Adrenal gland (tissue), 12 donors: ENCODE measurements around the gene NLRC3. TPM values are rescaled to one million over a fixed set of nuclear protein-coding genes. Genes with fewer than 3 reads are reported as not detected.

ENCODE experiments used
- DNase-seq, 7 donors: peaks; one replicate each; pipeline ENCODE4 v3.0.0-alpha.2; 2019 to 2020
- H3K27ac ChIP-seq, 5 donors: fragments of 200-600 bp; sonication (generic) in 4 of 5; 1 replicate in 3 of 5; 2 replicates in 2 of 5; pipeline versions ENCODE4 v1.5.1 to v1.8.0; 2016 to 2020; ENCODE audit warnings: mild to moderate bottlenecking in 1 of 5
- H3K27me3 ChIP-seq: fragments of 200-600 bp; 2 replicates; pipeline ENCODE4 v1.8.0; 2021
- H3K36me3 ChIP-seq, 2 donors: fragments of 200-600 bp; replicated peaks in 1 of 2; 1 replicate in 1 of 2; 2 replicates in 1 of 2; pipeline versions ENCODE4 v1.5.1 to v1.8.0; 2018 to 2022
- H3K4me1 ChIP-seq, 2 donors: fragments of 200-600 bp; replicated peaks in 1 of 2; 1 replicate in 1 of 2; 2 replicates in 1 of 2; pipeline versions ENCODE4 v1.5.1 to v1.8.0; 2018 to 2021
- H3K4me3 ChIP-seq, 4 donors: fragments of 200-600 bp; sonication (generic) in 3 of 4; one replicate each; pipeline ENCODE4 v1.5.1; 2016 to 2018
- H3K9me3 ChIP-seq, 3 donors: fragments of 200-600 bp; sonication (generic) in 1 of 3; replicated peaks in 1 of 3; 1 replicate in 2 of 3; 2 replicates in 1 of 3; pipeline versions ENCODE4 v1.5.1 to v1.8.0; 2016 to 2021
- CTCF ChIP-seq, 6 experiments: fragments of 450-650 bp in 4 of 6; fragments of 200-600 bp in 2 of 6; sonication (generic) in 1 of 6; IDR thresholded peaks; 1 replicate in 5 of 6; 2 replicates in 1 of 6; pipeline versions ENCODE4 v1.5.1 to v1.8.0; 2016 to 2021; ENCODE audit warnings: antibody characterized with exemption in 6 of 6, mild to moderate bottlenecking in 2 of 6, moderate library complexity in 1 of 6
- POLR2A ChIP-seq, 2 donors: fragments of 450-650 bp; IDR thresholded peaks; one replicate each; pipeline ENCODE4 v1.6.1; 2017; ENCODE audit warnings: antibody characterized with exemption in 2 of 2, mild to moderate bottlenecking in 2 of 2, moderate library complexity in 1 of 2
- WGBS, 4 donors: extraction: QIAGEN DNeasy Blood & Tissue Kit in 2 of 4; methylation state at CpG; one replicate each; pipeline versions ENCODE4 v1.1.5 to v1.1.7; 2013 to 2017; 5-methylcytosine and 5-hydroxymethylcytosine counted together
- intact Hi-C, 2 donors: fragments of 100-400 bp; cut with DNase I; formaldehyde crosslinking; loops; one replicate each; pipeline versions ENCODE4 v1.14.1 to v1.15.0; 2022 to 2023
- polyA plus RNA-seq, 3 donors: library from polyadenylated mRNA; stranded (reverse); fragments of 200-250 nt in 2 of 3; fragments of 350-450 nt in 1 of 3; fragmentation: Illumina TruSeq in 1 of 3; extraction: RNeasy Lipid Tissue Mini Kit (QIAGEN cat#74804) in 1 of 3; gene quantifications; one replicate each; pipeline ENCODE4 v1.2.3, GENCODE V29; 2013 to 2014
- total RNA-seq, 9 donors: library from RNA; depleted of rRNA in 4 of 9; stranded (reverse); fragments of >200 nt in 4 of 9; fragments of 120-200 nt in 1 of 9; fragmentation: NEBNext Ultra II Directional in 1 of 9; extraction: Animal tissue kit (Norgen Biotek cat#: 25700) in 1 of 9; gene quantifications; one replicate each; pipeline versions ENCODE4 v1.1.0 to v1.2.4, GENCODE V29; 2013 to 2023
- donor health status: healthy with polysubstance abuse.
- donor health status: Bipolar disorder and iron deficiency.
- donor health status: DM: yes; HTN: yes; CAD: no.
- donor health status: DM: no; HTN: no; CAD: no.
- donor health status: DM: no; HTN: no; CAD: no.
- donor health status: DM: yes; HTN: yes; CAD: no.

NLRC3 gene
- total and polyA plus RNA-seq, 12 donors, result 0.29 to 2.5 (median 1.5) TPM

DNA sequence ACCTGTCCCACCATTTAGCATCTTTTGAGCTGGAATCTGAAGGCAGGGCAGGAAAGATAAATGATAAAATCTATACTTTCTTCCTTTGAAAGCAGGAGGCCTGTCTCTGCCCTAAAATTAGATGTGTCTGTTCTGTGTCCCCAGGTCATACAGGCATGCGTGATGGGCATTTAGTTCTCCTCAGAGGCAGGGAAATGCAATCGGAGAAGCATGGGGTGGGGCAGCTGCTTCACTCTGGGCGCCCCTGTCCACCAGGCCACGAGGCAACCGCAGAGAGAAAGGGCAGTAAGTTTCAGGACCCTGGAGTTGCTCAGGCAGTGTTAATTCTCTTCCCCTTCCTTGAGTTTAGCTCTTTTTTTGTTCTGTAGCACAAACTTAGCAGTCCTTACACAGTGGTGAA is 51.3 kb downstream of the NLRC3 start:
- Histone ChIP-seq H3K4me3 (no peak overlapping the region), H3K9me3 (no peaks in the 10 kb centered on the region), H3K27ac (no peak overlapping the region), H3K27me3 (no peaks in the 10 kb centered on the region), H3K4me1 (no peaks in the 10 kb centered on the region), H3K36me3 (peaks cover 0 to 35% of the 10 kb centered on the region in 2 donors)
- intact Hi-C loops, result no loop called here
- WGBS, 4 donors, result 83 to 94% (median 86%) methylated on average over 5 of the region's 5 CpGs
- no peak for DNase-seq
- TF ChIP-seq CTCF (IDR thresholded peaks at IDR 0.05) (no peak), POLR2A (IDR thresholded peaks at IDR 0.05) (no peak)

GRCh38 chr16:3523281-3523680 is 53.9 kb downstream of the NLRC3 start:
- intact Hi-C loops, result no loop called here
- no peak for DNase-seq
- H3K9me3 ChIP-seq, result no peaks in the 10 kb centered on the region
- TF ChIP-seq POLR2A (IDR thresholded peaks at IDR 0.05) (no peak), CTCF (IDR thresholded peaks at IDR 0.05) (no peak)
- H3K36me3 ChIP-seq, result peaks cover 0 to 48% of the 10 kb centered on the region in 2 donors
- WGBS, 4 donors, result 92 to 100% (median 99%) methylated on average over 3 of the region's 3 CpGs
- H3K4me1 ChIP-seq, result no peaks in the 10 kb centered on the region
- H3K27ac ChIP-seq, result no peak overlapping the region
- no peaks in the 10 kb centered on the region for H3K27me3 ChIP-seq
- H3K4me3 ChIP-seq, result no peak overlapping the region

GRCh38 chr16:3520841-3521240 is 56.4 kb downstream of the NLRC3 start:
- H3K36me3 ChIP-seq, result peaks cover 0 to 67% of the 10 kb centered on the region in 2 donors
- H3K27me3 ChIP-seq, result no peaks in the 10 kb centered on the region
- no peaks in the 10 kb centered on the region for H3K4me1 ChIP-seq
- no peak overlapping the region for H3K27ac ChIP-seq
- intact Hi-C loops, result no loop called here
- DNase-seq, result no peak
- H3K4me3 ChIP-seq, result no peak overlapping the region
- TF ChIP-seq CTCF (IDR thresholded peaks at IDR 0.05) (no peak), POLR2A (IDR thresholded peaks at IDR 0.05) (no peak)
- WGBS, 4 donors, result 52 to 70% (median 68%) methylated on average over 8 of the region's 8 CpGs
- no peaks in the 10 kb centered on the region for H3K9me3 ChIP-seq

DNA sequence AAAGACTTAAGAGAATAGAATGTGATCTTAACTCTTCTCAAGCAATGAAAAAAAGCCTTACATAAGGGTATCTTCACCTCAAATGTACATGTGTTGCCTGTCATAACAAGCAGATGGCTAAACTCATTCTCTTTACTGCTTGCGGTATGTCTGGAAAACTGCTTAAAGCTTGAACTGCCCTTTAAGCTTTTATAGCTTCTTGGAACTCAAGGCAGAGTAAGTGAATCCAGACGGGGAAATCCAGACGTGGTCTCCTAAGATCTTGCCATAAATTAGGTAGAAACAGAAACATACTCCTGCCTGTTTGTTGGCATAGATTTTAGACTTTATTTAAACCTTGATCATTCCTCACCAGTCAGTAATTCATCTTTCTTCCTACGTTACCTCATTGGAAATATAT is 56.8 kb downstream of the NLRC3 start:
- Histone ChIP-seq H3K4me3 (no peak overlapping the region), H3K27ac (no peak overlapping the region), H3K36me3 (peaks cover 0 to 71% of the 10 kb centered on the region in 2 donors), H3K27me3 (no peaks in the 10 kb centered on the region), H3K9me3 (no peaks in the 10 kb centered on the region), H3K4me1 (no peaks in the 10 kb centered on the region)
- DNase-seq, result no peak
- intact Hi-C loops, result no loop called here
- 65 to 86% (median 80%) methylated on average over 4 of the region's 4 CpGs for WGBS, 4 donors
- TF ChIP-seq POLR2A (IDR thresholded peaks at IDR 0.05) (no peak), CTCF (IDR thresholded peaks at IDR 0.05) (no peak)
